Measurements from ENCODE around the gene HHEX.

Gene HHEX

DNA sequence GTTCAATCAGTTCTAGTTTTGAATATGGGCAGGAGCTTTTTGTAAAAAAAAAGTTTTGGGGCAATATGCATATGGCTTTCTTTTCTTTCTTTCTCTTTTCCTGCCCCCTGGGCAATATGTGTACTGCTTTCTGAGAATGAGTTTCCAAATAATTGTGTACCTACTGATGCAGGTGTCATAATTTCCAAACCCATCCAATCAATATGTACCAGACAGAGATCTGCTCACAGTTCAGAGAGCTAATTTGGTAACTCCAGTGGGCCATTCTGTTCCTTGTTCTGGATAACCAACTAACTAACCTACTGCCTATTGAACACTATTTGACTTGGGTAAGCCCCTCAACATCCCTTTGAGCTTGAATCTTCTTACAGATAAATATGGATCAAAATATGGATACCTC lies 32.6 kb downstream of the HHEX start:
- Histone ChIP-seq H3K79me2 (ENCODE audit: control insufficient read depth, insufficient read depth, low read length, poor library complexity) (no peaks in the 10 kb centered on the region), H2BK5ac (ENCODE audit: low read depth, low read length, poor library complexity) (no peak overlapping the region), H2AK5ac (ENCODE audit: low read length) (no peak overlapping the region), H3K4ac (ENCODE audit: low read depth, low read length) (no peak overlapping the region), H3K23ac (ENCODE audit: low read length) (no peak overlapping the region), H3K27me3 (ENCODE audit: insufficient read depth, low read length) (no peaks in the 10 kb centered on the region), H3K4me1 (ENCODE audit: control insufficient read depth in 1 of 2, insufficient read depth in 2 of 2, low read length in 2 of 2) (no peaks in the 10 kb centered on the region), H3K9ac (ENCODE audit: low read length) (no peak overlapping the region), H3K4me2 (ENCODE audit: low read length) (no peak overlapping the region), H2BK120ac (ENCODE audit: insufficient read depth, low read length, poor library complexity) (no peak overlapping the region), H2AFZ (ENCODE audit: insufficient read depth, low read length, poor library complexity) (no peak overlapping the region), H4K8ac (ENCODE audit: low read depth, low read length) (no peak overlapping the region), H2BK12ac (ENCODE audit: low read length) (no peak overlapping the region), H3K4me3 (ENCODE audit: low read depth, low read length) (no peak overlapping the region), H3K14ac (ENCODE audit: low read length) (no peak overlapping the region), H4K12ac (ENCODE audit: low read depth, low read length) (no peak overlapping the region), H3K36me3 (ENCODE audit: control insufficient read depth in 1 of 2, insufficient read depth in 2 of 2, low read length in 2 of 2) (no peaks in the 10 kb centered on the region), H4K91ac (ENCODE audit: low read depth, low read length) (no peak overlapping the region), H3K18ac (ENCODE audit: low read length) (no peak overlapping the region), H3K9me3 (ENCODE audit: insufficient read depth, low read depth, low read length) (no peaks in the 10 kb centered on the region), H3K79me1 (ENCODE audit: low read length) (no peaks in the 10 kb centered on the region), H3K27ac (ENCODE audit: low read depth, low read length) (no peak overlapping the region)
- DNase-seq, result no peak

DNA sequence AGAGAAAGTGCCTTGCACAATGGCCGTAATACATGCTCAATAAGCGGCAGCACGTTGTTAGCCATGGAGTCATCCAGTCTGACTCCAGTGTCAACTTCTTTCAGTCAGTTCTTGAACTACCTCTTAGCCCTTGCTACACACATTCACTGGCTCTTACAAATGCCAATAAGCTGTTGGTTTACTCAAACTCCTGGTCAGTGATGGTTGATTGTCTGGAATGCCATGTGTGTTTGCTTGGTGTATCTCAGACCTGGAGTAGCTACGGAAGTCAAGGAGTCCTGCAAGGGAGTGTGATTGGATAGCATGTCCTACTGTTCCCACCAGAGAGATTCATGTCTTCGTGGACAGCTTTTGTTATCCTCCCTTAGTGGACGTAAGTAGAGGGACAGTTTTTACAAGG lies 37.4 kb downstream of the HHEX start:
- no peak overlapping the region for H4K91ac ChIP-seq (ENCODE audit: low read depth, low read length)
- H3K9me3 ChIP-seq (ENCODE audit: insufficient read depth, low read depth, low read length), result no peaks in the 10 kb centered on the region
- no peak overlapping the region for H3K4ac ChIP-seq (ENCODE audit: low read depth, low read length)
- H3K27me3 ChIP-seq (ENCODE audit: insufficient read depth, low read length), result no peaks in the 10 kb centered on the region
- no peaks in the 10 kb centered on the region for H3K36me3 ChIP-seq (ENCODE audit: control insufficient read depth in 1 of 2, insufficient read depth in 2 of 2, low read length in 2 of 2)
- H3K14ac ChIP-seq (ENCODE audit: low read length), result no peak overlapping the region
- WGBS (ENCODE audit: extremely low coverage, insufficient coverage, insufficient read length), result no CpG with 5 or more reads among the region's 6 CpGs
- H3K23ac ChIP-seq (ENCODE audit: low read length), result no peak overlapping the region
- DNase-seq, result no peak
- H3K79me2 ChIP-seq (ENCODE audit: control insufficient read depth, insufficient read depth, low read length, poor library complexity), result no peaks in the 10 kb centered on the region
- H3K4me2 ChIP-seq (ENCODE audit: low read length), result no peak overlapping the region
- H3K9ac ChIP-seq (ENCODE audit: low read length), result no peak overlapping the region
- H4K8ac ChIP-seq (ENCODE audit: low read depth, low read length), result no peak overlapping the region
- H3K4me3 ChIP-seq (ENCODE audit: low read depth, low read length), result no peak overlapping the region
- no peak overlapping the region for H2BK5ac ChIP-seq (ENCODE audit: low read depth, low read length, poor library complexity)
- no peak overlapping the region for H3K27ac ChIP-seq (ENCODE audit: low read depth, low read length)
- no peaks in the 10 kb centered on the region for H3K79me1 ChIP-seq (ENCODE audit: low read length)
- no peaks in the 10 kb centered on the region for H3K4me1 ChIP-seq (ENCODE audit: control insufficient read depth in 1 of 2, insufficient read depth in 2 of 2, low read length in 2 of 2)
- no peak overlapping the region for H3K18ac ChIP-seq (ENCODE audit: low read length)
- no peak overlapping the region for H2BK120ac ChIP-seq (ENCODE audit: insufficient read depth, low read length, poor library complexity)
- no peak overlapping the region for H2BK12ac ChIP-seq (ENCODE audit: low read length)
- H4K12ac ChIP-seq (ENCODE audit: low read depth, low read length), result no peak overlapping the region
- no peak overlapping the region for H2AFZ ChIP-seq (ENCODE audit: insufficient read depth, low read length, poor library complexity)
- no peak overlapping the region for H2AK5ac ChIP-seq (ENCODE audit: low read length)

DNA sequence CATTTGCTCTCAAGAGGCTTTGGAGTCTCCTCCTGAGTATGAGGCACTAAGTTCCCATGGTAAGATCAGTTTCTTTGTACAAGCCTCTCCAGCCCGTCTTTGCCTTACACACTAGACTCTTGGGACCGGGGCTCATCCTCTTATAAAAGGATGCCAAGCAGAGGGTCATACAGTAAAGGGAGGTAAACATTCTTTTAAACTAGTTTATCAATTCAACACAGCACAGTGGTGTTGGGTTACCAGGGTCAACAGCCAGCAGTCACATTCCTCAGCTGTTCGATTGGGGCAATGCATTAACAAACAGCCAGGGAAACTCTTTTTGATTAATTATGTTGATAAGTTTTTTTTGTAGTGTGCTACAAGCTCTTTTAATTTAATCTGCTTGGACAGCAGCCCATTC lies 37.8 kb downstream of the HHEX start:
- Histone ChIP-seq H4K8ac (ENCODE audit: low read depth, low read length) (no peak overlapping the region), H3K4me1 (ENCODE audit: control insufficient read depth in 1 of 2, insufficient read depth in 2 of 2, low read length in 2 of 2) (no peaks in the 10 kb centered on the region), H3K27ac (ENCODE audit: low read depth, low read length) (no peak overlapping the region), H3K79me2 (ENCODE audit: control insufficient read depth, insufficient read depth, low read length, poor library complexity) (no peaks in the 10 kb centered on the region), H2BK120ac (ENCODE audit: insufficient read depth, low read length, poor library complexity) (no peak overlapping the region), H2BK12ac (ENCODE audit: low read length) (no peak overlapping the region), H3K9me3 (ENCODE audit: insufficient read depth, low read depth, low read length) (no peaks in the 10 kb centered on the region), H3K4me2 (ENCODE audit: low read length) (no peak overlapping the region), H2AK5ac (ENCODE audit: low read length) (no peak overlapping the region), H3K27me3 (ENCODE audit: insufficient read depth, low read length) (no peaks in the 10 kb centered on the region), H3K36me3 (ENCODE audit: control insufficient read depth in 1 of 2, insufficient read depth in 2 of 2, low read length in 2 of 2) (no peaks in the 10 kb centered on the region), H3K23ac (ENCODE audit: low read length) (no peak overlapping the region), H3K79me1 (ENCODE audit: low read length) (no peaks in the 10 kb centered on the region), H3K9ac (ENCODE audit: low read length) (no peak overlapping the region), H2BK5ac (ENCODE audit: low read depth, low read length, poor library complexity) (no peak overlapping the region), H4K91ac (ENCODE audit: low read depth, low read length) (no peak overlapping the region), H2AFZ (ENCODE audit: insufficient read depth, low read length, poor library complexity) (no peak overlapping the region), H3K4me3 (ENCODE audit: low read depth, low read length) (no peak overlapping the region), H3K14ac (ENCODE audit: low read length) (no peak overlapping the region), H4K12ac (ENCODE audit: low read depth, low read length) (no peak overlapping the region), H3K18ac (ENCODE audit: low read length) (no peak overlapping the region), H3K4ac (ENCODE audit: low read depth, low read length) (no peak overlapping the region)
- DNase-seq, result no peak
- no CpG with 5 or more reads among the region's 3 CpGs for WGBS (ENCODE audit: extremely low coverage, insufficient coverage, insufficient read length)

DNA sequence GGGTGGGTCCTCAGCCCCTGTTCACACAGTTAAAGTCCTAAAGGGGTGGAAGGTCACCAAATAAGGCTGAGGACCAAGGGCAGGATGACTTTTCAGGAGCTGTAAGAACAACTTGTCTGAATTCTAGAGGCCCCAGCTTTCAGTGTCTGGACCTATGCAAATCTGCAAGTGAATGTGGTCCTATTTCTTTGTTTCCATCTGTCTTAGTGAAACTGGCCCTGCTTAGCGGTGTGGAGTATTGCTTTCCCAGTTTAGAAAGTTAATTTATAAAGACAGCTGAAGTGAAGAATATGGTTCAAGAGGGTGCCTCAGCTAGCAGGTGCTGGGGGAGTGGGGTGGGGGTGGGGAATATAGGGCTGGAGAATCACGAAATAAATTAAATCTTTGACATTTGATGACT lies 40.1 kb downstream of the HHEX start:
- H2BK5ac ChIP-seq (ENCODE audit: low read depth, low read length, poor library complexity), result no peak overlapping the region
- WGBS (ENCODE audit: extremely low coverage, insufficient coverage, insufficient read length), result no CpG with 5 or more reads among the region's 2 CpGs
- no peaks in the 10 kb centered on the region for H3K27me3 ChIP-seq (ENCODE audit: insufficient read depth, low read length)

DNA sequence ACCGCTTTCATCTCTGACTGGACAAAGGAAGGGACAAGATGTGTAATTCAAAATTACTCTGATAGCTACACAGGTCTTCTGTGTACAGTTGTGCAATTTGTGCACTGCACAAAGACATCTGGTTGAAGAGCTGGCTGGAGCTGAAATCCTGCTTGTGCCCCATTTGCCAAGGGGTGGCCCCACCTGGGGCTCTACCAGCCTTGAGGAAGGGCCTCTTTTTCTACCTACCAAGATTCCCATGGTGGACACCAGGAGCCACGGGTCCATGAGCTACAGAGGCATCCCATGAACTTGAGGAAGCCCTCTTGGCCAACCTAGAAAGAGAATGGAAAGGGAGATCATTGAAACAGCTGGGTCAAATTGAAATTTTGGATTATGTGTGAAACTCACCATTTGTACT lies 43.2 kb downstream of the HHEX start:
- Histone ChIP-seq H3K4me2 (ENCODE audit: low read length) (no peak overlapping the region), H2AFZ (ENCODE audit: insufficient read depth, low read length, poor library complexity) (no peak overlapping the region), H2BK5ac (ENCODE audit: low read depth, low read length, poor library complexity) (no peak overlapping the region), H3K79me1 (ENCODE audit: low read length) (no peaks in the 10 kb centered on the region), H3K79me2 (ENCODE audit: control insufficient read depth, insufficient read depth, low read length, poor library complexity) (no peaks in the 10 kb centered on the region), H2BK12ac (ENCODE audit: low read length) (no peak overlapping the region), H3K9me3 (ENCODE audit: insufficient read depth, low read depth, low read length) (no peaks in the 10 kb centered on the region), H3K14ac (ENCODE audit: low read length) (no peak overlapping the region), H4K91ac (ENCODE audit: low read depth, low read length) (no peak overlapping the region), H3K9ac (ENCODE audit: low read length) (no peak overlapping the region), H3K18ac (ENCODE audit: low read length) (no peak overlapping the region), H3K36me3 (ENCODE audit: control insufficient read depth in 1 of 2, insufficient read depth in 2 of 2, low read length in 2 of 2) (no peaks in the 10 kb centered on the region), H3K4me3 (ENCODE audit: low read depth, low read length) (no peak overlapping the region), H3K23ac (ENCODE audit: low read length) (no peak overlapping the region), H3K27me3 (ENCODE audit: insufficient read depth, low read length) (no peaks in the 10 kb centered on the region), H2AK5ac (ENCODE audit: low read length) (no peak overlapping the region), H3K4ac (ENCODE audit: low read depth, low read length) (no peak overlapping the region), H3K27ac (ENCODE audit: low read depth, low read length) (no peak overlapping the region), H3K4me1 (ENCODE audit: control insufficient read depth in 1 of 2, insufficient read depth in 2 of 2, low read length in 2 of 2) (no peaks in the 10 kb centered on the region), H4K12ac (ENCODE audit: low read depth, low read length) (no peak overlapping the region), H2BK120ac (ENCODE audit: insufficient read depth, low read length, poor library complexity) (no peak overlapping the region), H4K8ac (ENCODE audit: low read depth, low read length) (no peak overlapping the region)
- no CpG with 5 or more reads among the region's 2 CpGs for WGBS (ENCODE audit: extremely low coverage, insufficient coverage, insufficient read length)
- DNase-seq, result no peak

More for the DNA sequence above, 40.1 kb downstream of the HHEX start:
- Histone ChIP-seq H2AK5ac (ENCODE audit: low read length) (no peak overlapping the region), H3K23ac (ENCODE audit: low read length) (no peak overlapping the region), H3K4me3 (ENCODE audit: low read depth, low read length) (no peak overlapping the region), H3K27ac (ENCODE audit: low read depth, low read length) (no peak overlapping the region), H3K4me2 (ENCODE audit: low read length) (no peak overlapping the region), H4K8ac (ENCODE audit: low read depth, low read length) (no peak overlapping the region), H3K18ac (ENCODE audit: low read length) (no peak overlapping the region), H3K14ac (ENCODE audit: low read length) (no peak overlapping the region), H4K12ac (ENCODE audit: low read depth, low read length) (no peak overlapping the region), H3K4ac (ENCODE audit: low read depth, low read length) (no peak overlapping the region), H3K79me1 (ENCODE audit: low read length) (no peaks in the 10 kb centered on the region), H2BK120ac (ENCODE audit: insufficient read depth, low read length, poor library complexity) (no peak overlapping the region), H3K36me3 (ENCODE audit: control insufficient read depth in 1 of 2, insufficient read depth in 2 of 2, low read length in 2 of 2) (no peaks in the 10 kb centered on the region), H4K91ac (ENCODE audit: low read depth, low read length) (no peak overlapping the region), H2AFZ (ENCODE audit: insufficient read depth, low read length, poor library complexity) (no peak overlapping the region), H3K4me1 (ENCODE audit: control insufficient read depth in 1 of 2, insufficient read depth in 2 of 2, low read length in 2 of 2) (no peaks in the 10 kb centered on the region), H2BK12ac (ENCODE audit: low read length) (no peak overlapping the region), H3K9me3 (ENCODE audit: insufficient read depth, low read depth, low read length) (no peaks in the 10 kb centered on the region), H3K79me2 (ENCODE audit: control insufficient read depth, insufficient read depth, low read length, poor library complexity) (no peaks in the 10 kb centered on the region), H3K9ac (ENCODE audit: low read length) (no peak overlapping the region)
- no peak for DNase-seq
